ENCODE data around the gene TMEM9. TPM values are rescaled to one million over a fixed set of nuclear protein-coding genes. Genes with fewer than 3 reads are reported as not detected.

The TMEM9 gene
- total RNA-seq, 1 experiment from 2014 or later, result 69.7 TPM

- no TSS peak for BruUV-seq (replicated peaks)
- Histone ChIP-seq H3K27me3 (replicated peaks; ENCODE audit: insufficient read depth, low read depth, low read length, poor library complexity) (no peaks in the 10 kb centered on the region), H3K36me3 (ENCODE audit: insufficient read depth, low read length, poor library complexity, severe bottlenecking) (no peaks in the 10 kb centered on the region), H3K27ac (ENCODE audit: low read depth, low read length, poor library complexity, severe bottlenecking) (no peak overlapping the region), H3K9me3 (ENCODE audit: low read depth, low read length, poor library complexity, severe bottlenecking) (no peaks in the 10 kb centered on the region), H3K4me1 (ENCODE audit: insufficient read depth, low read length, poor library complexity, severe bottlenecking) (no peaks in the 10 kb centered on the region), H3K4me3 (ENCODE audit: low read depth, low read length, poor library complexity, severe bottlenecking) (no peak overlapping the region)
- intact Hi-C loops (cut with micrococcal nuclease; ENCODE audit: unreplicated experiment), result no loop called here
- POLR2A ChIA-PET (ENCODE audit: low non-redundant PET), result no interaction called here
- no peak for TF ChIP-seq EZH2 (IDR thresholded peaks at IDR 0.05; ENCODE audit: borderline replicate concordance, low read depth, low read length, poor library complexity, severe bottlenecking)
- TF ChIP-seq, protein P1, sequence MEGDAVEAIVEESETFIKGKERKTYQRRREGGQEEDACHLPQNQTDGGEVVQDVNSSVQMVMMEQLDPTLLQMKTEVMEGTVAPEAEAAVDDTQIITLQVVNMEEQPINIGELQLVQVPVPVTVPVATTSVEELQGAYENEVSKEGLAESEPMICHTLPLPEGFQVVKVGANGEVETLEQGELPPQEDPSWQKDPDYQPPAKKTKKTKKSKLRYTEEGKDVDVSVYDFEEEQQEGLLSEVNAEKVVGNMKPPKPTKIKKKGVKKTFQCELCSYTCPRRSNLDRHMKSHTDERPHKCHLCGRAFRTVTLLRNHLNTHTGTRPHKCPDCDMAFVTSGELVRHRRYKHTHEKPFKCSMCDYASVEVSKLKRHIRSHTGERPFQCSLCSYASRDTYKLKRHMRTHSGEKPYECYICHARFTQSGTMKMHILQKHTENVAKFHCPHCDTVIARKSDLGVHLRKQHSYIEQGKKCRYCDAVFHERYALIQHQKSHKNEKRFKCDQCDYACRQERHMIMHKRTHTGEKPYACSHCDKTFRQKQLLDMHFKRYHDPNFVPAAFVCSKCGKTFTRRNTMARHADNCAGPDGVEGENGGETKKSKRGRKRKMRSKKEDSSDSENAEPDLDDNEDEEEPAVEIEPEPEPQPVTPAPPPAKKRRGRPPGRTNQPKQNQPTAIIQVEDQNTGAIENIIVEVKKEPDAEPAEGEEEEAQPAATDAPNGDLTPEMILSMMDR (conservative IDR thresholded peaks at IDR 0.05; ENCODE audit: low read depth, low read length), result no peak
- DNase-seq (ENCODE audit: low spot score), result no peak
- CTCF ChIA-PET, result no interaction called here
Observed at GRCh38 chr1:201089596-201089995, 64.7 kb downstream of the TMEM9 start.

GRCh38 chr1:201088901-201089525 lies 65.3 kb downstream of the TMEM9 start:
- TF ChIP-seq, protein P1 (conservative IDR thresholded peaks at IDR 0.05; ENCODE audit: low read depth, low read length), result no peak
- no peak for TF ChIP-seq EZH2 (IDR thresholded peaks at IDR 0.05; ENCODE audit: borderline replicate concordance, low read depth, low read length, poor library complexity, severe bottlenecking)
- intact Hi-C loops (cut with micrococcal nuclease; ENCODE audit: unreplicated experiment), result no loop called here

GRCh38 chr1:201088395-201088794 lies 65.9 kb downstream of the TMEM9 start:
- H3K27me3 ChIP-seq (replicated peaks; ENCODE audit: insufficient read depth, low read depth, low read length, poor library complexity), result no peaks in the 10 kb centered on the region
- no peaks in the 10 kb centered on the region for H3K9me3 ChIP-seq (ENCODE audit: low read depth, low read length, poor library complexity, severe bottlenecking)
- no peaks in the 10 kb centered on the region for H3K36me3 ChIP-seq (ENCODE audit: insufficient read depth, low read length, poor library complexity, severe bottlenecking)
- no TSS peak for BruUV-seq (replicated peaks)
- DNase-seq (ENCODE audit: low spot score), result no peak
- no peak overlapping the region for H3K4me3 ChIP-seq (ENCODE audit: low read depth, low read length, poor library complexity, severe bottlenecking)
- intact Hi-C loops (cut with micrococcal nuclease; ENCODE audit: unreplicated experiment), result no loop called here
- POLR2A ChIA-PET (ENCODE audit: low non-redundant PET), result no interaction called here
- CTCF ChIA-PET, result no interaction called here
- H3K4me1 ChIP-seq (ENCODE audit: insufficient read depth, low read length, poor library complexity, severe bottlenecking), result no peaks in the 10 kb centered on the region
- TF ChIP-seq, protein P1 (conservative IDR thresholded peaks at IDR 0.05; ENCODE audit: low read depth, low read length), result no peak
- no peak for TF ChIP-seq EZH2 (IDR thresholded peaks at IDR 0.05; ENCODE audit: borderline replicate concordance, low read depth, low read length, poor library complexity, severe bottlenecking)
- no peak overlapping the region for H3K27ac ChIP-seq (ENCODE audit: low read depth, low read length, poor library complexity, severe bottlenecking)

More at GRCh38 chr1:201088901-201089525, 65.3 kb downstream of the TMEM9 start:
- Histone ChIP-seq H3K9me3 (ENCODE audit: low read depth, low read length, poor library complexity, severe bottlenecking) (no peaks in the 10 kb centered on the region), H3K27ac (ENCODE audit: low read depth, low read length, poor library complexity, severe bottlenecking) (no peak overlapping the region), H3K36me3 (ENCODE audit: insufficient read depth, low read length, poor library complexity, severe bottlenecking) (no peaks in the 10 kb centered on the region), H3K4me1 (ENCODE audit: insufficient read depth, low read length, poor library complexity, severe bottlenecking) (no peaks in the 10 kb centered on the region), H3K27me3 (replicated peaks; ENCODE audit: insufficient read depth, low read depth, low read length, poor library complexity) (no peaks in the 10 kb centered on the region), H3K4me3 (ENCODE audit: low read depth, low read length, poor library complexity, severe bottlenecking) (no peak overlapping the region)
- no TSS peak for BruUV-seq (replicated peaks)
- no peak for DNase-seq (ENCODE audit: low spot score)
- ChIA-PET CTCF (no interaction called here), POLR2A (ENCODE audit: low non-redundant PET) (no interaction called here)

Measured in A673 (cell line).